Osteocyte (in vitro differentiated cells): Measurements from ENCODE around the gene NR2C2. TPM values are rescaled to one million over a fixed set of nuclear protein-coding genes. Genes with fewer than 3 reads are reported as not detected.

Source experiments
- DNase-seq: peaks from one replicate; pipeline ENCODE4 v3.0.0; 2021; ENCODE audit warnings: mixed read lengths; ENCODE audit not compliant: unreplicated experiment; ENCODE audit errors: extremely low spot score
- H3K27ac Mint-ChIP-seq: one replicate; pipeline ENCODE4 v1.8.0; 2021; ENCODE audit warnings: mild to moderate bottlenecking, mixed read lengths; ENCODE audit not compliant: unreplicated experiment
- H3K27me3 Mint-ChIP-seq: one replicate; pipeline ENCODE4 v1.8.0; 2021; ENCODE audit warnings: mixed read lengths; ENCODE audit not compliant: unreplicated experiment
- H3K36me3 Mint-ChIP-seq: one replicate; pipeline ENCODE4 v1.8.0; 2021; ENCODE audit warnings: mixed read lengths; ENCODE audit not compliant: unreplicated experiment
- H3K4me1 Mint-ChIP-seq: one replicate; pipeline ENCODE4 v1.8.0; 2021; ENCODE audit warnings: mixed read lengths; ENCODE audit not compliant: unreplicated experiment
- H3K4me3 Mint-ChIP-seq: one replicate; pipeline ENCODE4 v1.8.0; 2021; ENCODE audit warnings: mild to moderate bottlenecking, moderate library complexity, mixed read lengths; ENCODE audit not compliant: unreplicated experiment
- H3K9me3 Mint-ChIP-seq: one replicate; pipeline ENCODE4 v1.8.0; 2021; ENCODE audit warnings: mixed read lengths; ENCODE audit not compliant: unreplicated experiment
- total RNA-seq: library from RNA; stranded (reverse); gene quantifications from 2 replicates; pipeline ENCODE4 v1.2.1, GENCODE V29; 2021
- TF ChIP-seq, protein P1 (sequence below): fragments of 200-600 bp; sonication (generic); IDR thresholded peaks from 2 replicates; pipeline ENCODE4 v1.5.0; 2021; ENCODE audit warnings: antibody characterized with exemption, mild to moderate bottlenecking, moderate library complexity

The NR2C2 gene
- total RNA-seq, 1 donor from 2014 or later: 48.3 TPM

DNA sequence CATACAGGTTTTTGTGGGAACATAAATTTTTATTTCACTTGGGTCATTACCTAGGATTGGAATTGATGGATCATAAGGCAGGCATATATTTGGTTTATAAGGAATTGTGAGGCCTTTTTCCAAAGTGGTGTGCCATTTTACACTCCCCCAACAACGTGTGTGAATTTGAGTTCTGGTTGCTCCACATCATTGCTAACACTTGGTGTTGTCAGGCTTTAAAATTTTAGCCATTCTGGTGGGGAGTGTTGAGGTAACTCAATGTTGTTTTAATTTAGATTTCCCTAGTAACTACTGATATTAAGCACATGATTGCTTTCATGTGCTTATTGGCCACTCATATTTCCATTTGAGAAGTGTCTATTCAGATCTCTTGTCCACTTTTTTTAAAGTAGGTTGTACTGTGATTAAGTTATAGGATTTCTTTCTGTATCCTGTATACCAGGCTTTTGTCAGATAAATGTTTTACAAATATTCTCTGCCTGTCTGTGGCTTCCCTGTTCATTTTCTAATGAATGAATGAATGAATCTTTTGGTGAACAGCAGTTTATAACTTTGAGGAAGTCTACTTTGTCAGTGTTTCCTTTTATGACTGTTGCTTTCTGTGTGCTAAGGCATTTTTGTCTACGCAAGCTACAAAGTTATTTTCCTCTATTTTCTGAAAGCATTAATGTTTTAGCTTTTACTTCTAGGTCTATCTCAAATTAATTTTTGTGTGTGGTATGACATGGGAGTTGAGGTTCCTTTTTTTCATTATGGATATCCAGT lies 17.9 kb upstream of the NR2C2 start:
- TF ChIP-seq, protein P1, sequence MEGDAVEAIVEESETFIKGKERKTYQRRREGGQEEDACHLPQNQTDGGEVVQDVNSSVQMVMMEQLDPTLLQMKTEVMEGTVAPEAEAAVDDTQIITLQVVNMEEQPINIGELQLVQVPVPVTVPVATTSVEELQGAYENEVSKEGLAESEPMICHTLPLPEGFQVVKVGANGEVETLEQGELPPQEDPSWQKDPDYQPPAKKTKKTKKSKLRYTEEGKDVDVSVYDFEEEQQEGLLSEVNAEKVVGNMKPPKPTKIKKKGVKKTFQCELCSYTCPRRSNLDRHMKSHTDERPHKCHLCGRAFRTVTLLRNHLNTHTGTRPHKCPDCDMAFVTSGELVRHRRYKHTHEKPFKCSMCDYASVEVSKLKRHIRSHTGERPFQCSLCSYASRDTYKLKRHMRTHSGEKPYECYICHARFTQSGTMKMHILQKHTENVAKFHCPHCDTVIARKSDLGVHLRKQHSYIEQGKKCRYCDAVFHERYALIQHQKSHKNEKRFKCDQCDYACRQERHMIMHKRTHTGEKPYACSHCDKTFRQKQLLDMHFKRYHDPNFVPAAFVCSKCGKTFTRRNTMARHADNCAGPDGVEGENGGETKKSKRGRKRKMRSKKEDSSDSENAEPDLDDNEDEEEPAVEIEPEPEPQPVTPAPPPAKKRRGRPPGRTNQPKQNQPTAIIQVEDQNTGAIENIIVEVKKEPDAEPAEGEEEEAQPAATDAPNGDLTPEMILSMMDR: no peak
- Mint-ChIP-seq H3K4me3 (no peak overlapping the region), H3K36me3 (no peaks in the 10 kb centered on the region), H3K27me3 (no peaks in the 10 kb centered on the region), H3K27ac (no peak overlapping the region), H3K9me3 (no peaks in the 10 kb centered on the region), H3K4me1 (no peaks in the 10 kb centered on the region)
- no peak for DNase-seq

DNA sequence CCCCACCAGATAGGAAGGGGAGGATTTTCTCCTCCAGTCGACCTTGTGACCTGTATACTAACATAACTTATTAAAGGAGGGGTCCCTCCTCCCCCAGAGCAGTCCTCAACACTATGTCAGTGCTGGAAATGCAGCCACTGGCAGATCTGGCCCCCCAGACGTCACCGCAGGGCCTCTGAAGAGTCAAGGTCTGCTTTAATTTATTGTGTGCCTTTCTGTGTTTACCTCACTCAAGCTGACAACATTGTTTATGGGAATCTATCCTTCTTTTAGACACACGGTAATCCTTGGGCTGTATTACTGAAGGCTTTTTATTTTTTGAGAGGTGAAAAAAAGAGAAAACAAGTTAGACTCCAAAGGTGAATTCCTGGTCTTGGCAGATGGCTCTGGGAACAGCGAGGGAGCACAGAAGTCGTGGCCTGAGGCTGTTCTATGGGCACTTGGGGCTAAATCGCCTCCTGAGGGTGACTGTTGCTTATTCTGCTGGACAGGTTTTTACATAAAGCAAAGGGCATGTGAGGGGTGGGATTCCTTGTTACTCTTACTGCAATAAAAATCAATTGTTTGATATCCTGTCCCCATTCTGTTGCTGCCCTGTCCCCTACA lies 13.5 kb upstream of the NR2C2 start:
- H3K36me3 Mint-ChIP-seq: no peaks in the 10 kb centered on the region
- TF ChIP-seq, protein P1: no peak
- H3K4me3 Mint-ChIP-seq: no peak overlapping the region

DNA sequence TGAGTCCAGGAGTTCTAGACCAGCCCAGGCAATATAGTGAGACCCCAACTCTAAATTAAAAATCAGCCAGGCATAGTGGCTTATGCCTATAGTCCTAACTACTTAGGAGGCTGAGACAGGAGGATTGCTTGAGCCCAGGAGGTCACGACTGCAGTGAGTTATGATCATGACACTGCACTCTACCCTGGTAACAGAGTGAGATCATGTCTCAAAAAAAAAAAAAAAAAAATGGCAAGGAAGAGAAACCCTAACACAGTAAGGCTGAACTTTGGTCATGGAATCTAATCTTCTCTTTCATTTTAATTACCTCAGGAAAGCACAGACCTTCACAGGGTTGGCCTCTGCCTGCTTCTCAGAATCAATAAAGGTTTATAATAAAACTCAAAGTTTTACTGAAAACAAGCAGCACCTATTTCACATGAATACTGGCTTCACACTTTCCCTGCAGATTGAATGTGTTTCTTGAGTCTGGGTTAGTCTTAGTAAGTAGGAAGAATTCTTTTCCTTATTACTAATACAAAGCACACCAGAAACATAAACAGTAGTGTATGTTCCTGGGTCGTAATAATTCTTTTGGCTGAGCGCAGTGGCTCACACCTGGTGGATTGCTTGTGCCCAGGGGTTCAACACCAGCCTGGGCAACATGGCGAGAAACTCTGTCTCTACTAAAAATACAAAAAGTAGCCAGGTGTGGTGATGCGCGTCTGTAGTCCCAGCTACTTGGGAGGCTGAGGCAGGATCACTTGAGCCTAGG lies 11.6 kb upstream of the NR2C2 start:
- H3K27ac Mint-ChIP-seq: no peak overlapping the region
- TF ChIP-seq, protein P1: no peak
- H3K27me3 Mint-ChIP-seq: no peaks in the 10 kb centered on the region
- no peaks in the 10 kb centered on the region for H3K9me3 Mint-ChIP-seq
- DNase-seq: no peak
- no peaks in the 10 kb centered on the region for H3K36me3 Mint-ChIP-seq
- no peaks in the 10 kb centered on the region for H3K4me1 Mint-ChIP-seq
- no peak overlapping the region for H3K4me3 Mint-ChIP-seq

More for the DNA sequence above, 13.5 kb upstream of the NR2C2 start:
- Mint-ChIP-seq H3K4me1 (no peaks in the 10 kb centered on the region), H3K27ac (no peak overlapping the region), H3K9me3 (no peaks in the 10 kb centered on the region), H3K27me3 (no peaks in the 10 kb centered on the region)
- no peak for DNase-seq

DNA sequence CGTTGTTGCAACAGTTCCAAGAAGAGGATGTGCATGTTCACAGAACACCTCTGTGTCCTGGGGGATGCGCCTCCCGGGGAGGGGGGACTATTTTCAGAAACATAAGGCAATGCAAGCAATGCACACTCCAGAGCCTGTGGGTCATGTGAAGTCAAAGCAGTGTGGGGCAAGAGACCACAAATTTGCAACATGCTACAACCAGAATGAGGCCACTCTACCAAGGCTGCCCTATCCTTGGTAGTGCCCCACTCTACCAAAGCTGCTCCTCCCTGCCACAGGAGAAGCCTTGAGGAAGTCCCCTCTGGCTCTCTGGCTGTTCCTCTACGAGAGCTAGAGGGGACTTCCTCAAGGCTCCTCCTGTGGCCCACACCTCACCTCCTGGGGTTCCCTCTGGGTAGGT lies 8.4 kb upstream of the NR2C2 start:
- H3K4me1 Mint-ChIP-seq: no peaks in the 10 kb centered on the region
- no peak overlapping the region for H3K4me3 Mint-ChIP-seq
- no peak overlapping the region for H3K27ac Mint-ChIP-seq
- no peak for DNase-seq
- H3K27me3 Mint-ChIP-seq: no peaks in the 10 kb centered on the region
- H3K36me3 Mint-ChIP-seq: peaks cover 9% of the 10 kb centered on the region
- H3K9me3 Mint-ChIP-seq: no peaks in the 10 kb centered on the region
- TF ChIP-seq, protein P1: no peak

DNA sequence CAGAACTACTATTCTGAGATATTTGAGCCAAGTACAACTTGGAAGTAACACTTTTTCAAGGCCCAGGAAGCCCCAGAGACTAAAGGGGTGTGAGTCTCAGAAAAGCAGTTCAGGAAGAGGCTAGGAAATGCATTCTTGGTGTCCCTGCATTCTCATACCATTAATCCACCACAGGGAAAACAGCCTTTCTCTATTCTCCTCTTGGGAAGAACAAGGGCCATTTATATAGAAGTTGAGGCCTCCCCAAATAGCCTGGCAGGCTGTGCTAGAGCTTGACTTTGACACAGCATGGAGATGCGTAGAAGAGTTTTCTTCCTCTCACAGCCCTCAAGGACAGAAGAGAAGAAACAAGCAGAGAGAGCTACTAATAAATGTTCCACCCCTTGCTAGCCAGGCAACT lies 5.5 kb upstream of the NR2C2 start:
- no peak for DNase-seq
- H3K27me3 Mint-ChIP-seq: no peaks in the 10 kb centered on the region
- TF ChIP-seq, protein P1: no peak
- no peak overlapping the region for H3K4me3 Mint-ChIP-seq
- H3K4me1 Mint-ChIP-seq: peaks cover 11% of the 10 kb centered on the region
- H3K36me3 Mint-ChIP-seq: peaks cover 10% of the 10 kb centered on the region
- no peaks in the 10 kb centered on the region for H3K9me3 Mint-ChIP-seq
- no peak overlapping the region for H3K27ac Mint-ChIP-seq
